HL-60 (cell line): ENCODE results near the gene VIPR2.

Source experiments
- CTCF ChIP-seq: IDR thresholded peaks from one replicate; pipeline ENCODE4 v1.5.1; 2011; ENCODE audit warnings: low read length, control low read depth, inconsistent platforms; ENCODE audit not compliant: insufficient read depth
- POLR2AphosphoS5 ChIP-seq: IDR thresholded peaks from 2 replicates; pipeline ENCODE4 v1.6.1; 2012; ENCODE audit warnings: low read depth

DNA sequence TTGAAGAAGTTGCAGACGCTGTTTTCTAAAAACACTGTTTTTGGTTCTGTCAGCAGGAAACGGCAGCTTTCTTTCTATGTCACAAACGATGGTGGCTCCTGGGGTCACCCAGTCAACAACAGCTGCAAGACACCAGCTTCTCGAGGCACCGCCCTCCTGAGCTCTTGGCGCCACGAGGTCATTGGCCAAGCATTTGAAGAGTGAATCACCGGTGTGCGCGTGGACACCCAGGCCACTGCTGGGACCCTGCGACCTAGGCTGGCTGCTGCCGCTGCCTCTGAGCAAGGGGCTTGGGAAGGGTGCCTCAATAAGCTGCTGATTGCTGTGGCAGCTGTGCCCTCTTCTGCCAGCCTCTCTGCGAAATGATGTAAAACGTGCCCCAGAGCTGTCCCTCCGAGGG is 22.5 kb upstream of the VIPR2 start:
- no peak for TF ChIP-seq POLR2AphosphoS5
- TF ChIP-seq CTCF = no peak
